Frontal cortex (tissue), 4 donors: ENCODE measurements around the gene PRKCQ. TPM values are rescaled to one million over a fixed set of nuclear protein-coding genes. Genes with fewer than 3 reads are reported as not detected.

ENCODE experiments used
- DNase-seq, 2 donors: peaks; one replicate each; pipeline ENCODE4 v3.0.0; 2012; ENCODE audit warnings: low spot score in 2 of 2
- FAIRE-seq: peaks from 2 replicates; lab custom pipeline; 2012; peaks lifted over from hg19 to GRCh38; lab: Jason Lieb, UNC
- total RNA-seq: library from RNA; depleted of rRNA; stranded (reverse); fragments of >200 nt; gene quantifications from one replicate; pipeline ENCODE4 v1.2.3, GENCODE V29; 2014
- donor health status: control.
- donor health status: control.
- donor health status: control.

PRKCQ gene
- 2.0 TPM for total RNA-seq

DNA sequence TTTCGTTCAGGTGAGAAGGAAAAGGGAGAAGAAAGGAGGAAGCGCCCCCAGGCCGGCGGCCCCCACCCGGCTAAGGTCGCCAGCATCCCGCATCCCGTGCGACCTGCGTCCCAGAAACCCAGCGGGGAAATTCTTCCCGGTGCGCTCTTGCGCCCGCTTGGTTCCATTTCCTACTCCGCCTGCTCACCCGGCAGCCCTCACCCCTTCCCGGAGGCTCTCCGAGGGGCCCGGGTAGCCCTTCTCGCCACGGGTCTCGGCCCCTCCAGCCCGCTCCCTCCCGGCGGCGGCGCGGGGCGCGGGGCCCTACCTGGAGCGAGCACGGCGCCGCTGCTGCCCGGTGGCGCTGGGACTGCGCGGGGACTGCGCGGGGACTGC lies at the start of gene PRKCQ:
Gene PRKCQ (minus strand): TSS at position 373 of the 375 bp plus-strand sequence. CDS start 65,141 bp downstream, outside the sequence.
- no peak for FAIRE-seq
- no peak for DNase-seq

DNA sequence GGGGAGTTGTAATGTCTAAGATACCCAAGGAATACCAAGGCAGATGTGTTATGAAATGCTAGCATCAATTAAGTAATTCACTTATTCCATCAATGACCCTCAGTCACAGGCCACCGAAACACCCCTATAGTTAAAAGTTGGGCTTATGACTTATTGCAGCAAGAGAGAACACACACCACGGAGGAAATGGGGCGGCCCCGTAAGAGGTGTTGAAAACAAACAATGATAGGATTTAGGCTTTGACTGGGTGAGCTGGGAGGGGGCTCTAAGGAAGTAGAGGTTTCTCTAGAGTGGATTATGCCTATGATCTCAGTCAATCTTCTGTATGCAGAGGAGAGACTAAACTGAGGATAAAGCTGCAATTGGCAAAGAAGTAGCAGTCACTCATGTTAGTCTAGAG lies 45.4 kb upstream of the PRKCQ start:
- FAIRE-seq: no peak
- no peak for DNase-seq

DNA sequence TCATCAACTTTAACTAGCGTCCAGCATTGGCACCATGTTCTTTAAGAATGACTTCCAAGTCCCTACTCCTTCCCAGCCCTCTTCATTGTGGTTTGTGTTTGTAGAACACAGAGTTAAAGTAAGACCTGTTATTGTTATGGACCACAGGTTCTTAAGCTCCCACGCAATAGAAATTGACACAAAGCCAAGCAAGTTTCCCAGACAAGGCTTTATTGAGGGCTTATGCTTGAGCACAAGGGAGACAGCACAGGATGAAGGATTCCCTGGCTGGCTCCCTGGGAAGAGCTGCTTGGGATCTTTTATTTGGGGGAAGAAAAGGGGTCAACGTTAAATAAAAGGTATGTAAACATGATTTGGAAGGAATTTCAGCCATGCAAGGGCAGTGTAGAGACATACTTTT lies 44.3 kb upstream of the PRKCQ start:
- no peak for FAIRE-seq
- no peak for DNase-seq

DNA sequence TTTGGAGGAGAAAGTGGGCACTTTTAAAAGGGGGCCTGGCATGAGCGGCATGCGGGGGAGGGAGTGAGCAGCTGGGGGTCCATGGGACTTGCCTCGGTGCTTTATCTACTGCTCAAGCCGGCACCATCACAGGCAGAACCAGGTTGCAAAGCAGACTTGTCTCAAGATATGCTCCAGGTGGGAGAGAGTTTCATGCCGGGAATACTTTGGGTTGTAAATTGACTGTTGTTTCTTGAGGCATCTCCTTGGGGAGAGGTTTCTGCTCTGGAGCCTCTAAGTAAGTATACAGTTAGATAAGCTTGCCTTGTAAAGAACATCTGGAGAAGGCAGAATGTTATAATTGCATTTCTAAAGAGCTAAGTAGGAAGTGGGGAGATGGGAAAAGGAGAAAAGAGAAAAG lies 42.8 kb upstream of the PRKCQ start:
- DNase-seq: no peak
- no peak for FAIRE-seq

DNA sequence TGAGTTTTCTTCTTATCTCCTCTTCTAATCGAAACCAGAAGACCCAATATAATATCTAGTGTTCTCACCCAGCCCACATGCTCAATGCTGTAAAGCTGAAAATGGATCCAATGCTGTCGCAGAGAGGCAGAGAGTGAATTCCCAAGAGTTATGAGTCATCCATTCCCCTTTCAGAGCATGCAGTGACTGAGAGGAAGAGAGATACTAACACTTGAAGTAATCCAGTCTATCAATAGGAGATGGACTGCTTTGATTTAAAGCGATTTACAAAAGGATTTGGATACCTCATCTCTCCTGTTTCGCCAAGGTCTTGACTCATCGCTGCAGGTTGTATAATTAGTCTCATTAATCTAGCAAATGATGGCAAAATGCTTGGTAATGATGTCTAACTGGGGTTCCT lies 41.5 kb upstream of the PRKCQ start:
- DNase-seq (peak in 1 of 2 donors; percentile 28), FAIRE-seq (no peak)

DNA sequence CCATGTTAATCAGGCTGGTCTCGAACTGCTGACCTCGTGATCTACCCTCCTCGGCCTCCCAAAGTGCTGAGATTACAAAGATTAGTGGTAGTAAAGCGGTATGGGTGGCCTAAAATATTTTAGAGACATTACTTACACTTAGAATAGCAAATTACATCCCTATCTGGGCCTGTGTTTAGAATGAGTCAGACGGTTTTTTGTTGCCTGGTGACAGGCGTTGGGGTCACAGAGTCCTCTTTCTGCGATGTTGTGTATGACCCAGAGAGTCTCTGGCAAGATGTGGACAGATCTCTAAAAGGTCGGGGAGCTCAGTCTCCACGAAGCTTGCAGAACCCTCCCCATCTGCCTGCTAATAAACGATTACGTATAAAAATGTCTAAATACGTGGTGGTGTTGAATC lies 39.6 kb upstream of the PRKCQ start:
- FAIRE-seq (no peak), DNase-seq (no peak)

DNA sequence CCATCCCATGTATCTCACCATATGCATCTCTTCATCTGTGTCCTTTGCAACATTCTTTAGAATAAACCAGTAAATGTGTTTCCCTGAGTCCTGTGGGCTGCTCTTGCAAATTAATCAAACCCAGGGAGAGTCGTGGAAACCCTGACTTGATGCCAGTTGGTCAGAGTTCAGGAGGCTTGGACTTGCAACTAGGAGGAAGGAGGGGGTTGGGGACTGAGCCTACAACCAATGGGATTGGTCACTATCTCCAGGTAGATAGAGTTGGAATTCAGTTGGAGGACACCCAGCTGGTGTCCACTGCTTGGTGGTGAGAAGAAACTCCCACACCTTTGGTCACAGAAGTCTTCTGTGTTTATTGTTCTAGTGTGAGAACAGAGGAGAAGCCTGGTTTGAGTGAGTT lies 38.3 kb upstream of the PRKCQ start:
- FAIRE-seq (no peak), DNase-seq (no peak)

DNA sequence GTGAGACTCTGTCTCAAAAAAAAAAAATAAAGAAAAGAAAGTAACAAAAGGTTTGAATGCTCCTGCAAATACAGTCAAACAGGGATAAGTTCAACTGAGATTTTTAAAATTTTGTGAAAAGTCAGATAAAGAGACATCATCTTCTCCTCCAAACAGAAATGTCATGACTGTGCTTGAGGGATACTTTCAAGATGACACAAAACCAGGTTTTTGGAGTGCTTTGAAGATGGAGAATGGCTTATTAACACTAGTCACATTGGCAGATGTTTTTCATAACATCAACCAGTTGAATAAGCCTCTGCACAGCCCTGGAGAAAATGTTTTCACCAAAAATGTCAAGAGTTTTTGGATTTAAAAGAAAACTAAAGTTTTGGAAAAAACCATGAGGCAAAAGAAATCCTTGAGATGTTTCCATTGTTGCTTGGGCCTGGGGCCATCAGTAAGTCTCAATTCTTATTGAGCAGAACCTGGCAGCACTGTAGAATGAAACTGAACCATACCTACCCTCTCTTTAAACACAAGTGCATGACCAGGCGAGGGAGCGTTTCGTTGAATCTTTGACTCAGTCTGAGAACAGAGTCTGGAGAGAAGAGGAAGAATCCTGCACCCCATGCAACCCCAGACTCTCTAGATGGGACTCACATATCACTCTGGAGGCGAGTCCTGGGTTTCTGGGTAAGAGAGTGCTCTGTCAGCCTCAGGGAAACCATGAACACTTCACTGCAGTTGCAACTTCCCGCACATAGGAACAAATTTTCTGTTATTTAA lies 37.4 kb upstream of the PRKCQ start:
- DNase-seq (no peak), FAIRE-seq (no peak)

DNA sequence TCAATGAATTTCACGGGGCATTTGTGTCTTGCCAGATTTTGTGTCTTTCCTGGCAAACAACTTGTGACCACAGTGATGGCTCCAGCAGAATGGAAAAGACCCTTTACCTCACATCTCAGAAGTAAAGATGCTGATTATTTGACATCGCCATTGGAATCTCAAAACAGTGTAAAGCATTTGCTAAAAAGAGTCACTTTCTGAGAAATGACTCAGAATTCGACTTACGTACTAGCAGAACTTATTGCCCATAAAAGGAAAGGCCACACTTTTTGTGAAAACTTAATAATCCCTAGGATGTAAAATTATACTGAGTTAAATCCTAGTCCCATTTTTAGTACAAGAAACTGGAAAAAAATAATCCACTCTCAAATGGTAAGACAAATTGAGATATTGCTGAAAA lies 35.9 kb upstream of the PRKCQ start:
- DNase-seq: no peak
- FAIRE-seq: no peak

DNA sequence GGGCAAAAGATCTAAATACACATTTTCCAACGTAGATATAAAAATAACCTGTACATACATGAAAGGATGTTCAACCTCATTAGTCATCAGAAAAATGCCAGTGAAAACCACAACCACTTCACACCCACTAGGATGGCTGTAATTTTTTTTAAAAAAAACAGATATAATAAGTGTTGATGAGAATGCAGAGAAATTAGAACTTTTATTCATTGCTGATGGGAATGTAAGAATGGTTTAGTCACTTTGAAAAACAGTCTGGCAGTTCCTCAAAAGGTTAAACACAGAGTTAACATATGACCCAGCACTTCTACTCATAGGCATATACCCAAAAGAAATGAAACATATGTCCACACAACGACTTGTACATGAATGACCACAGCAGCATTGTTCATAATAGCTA lies 32.3 kb upstream of the PRKCQ start:
- DNase-seq: no peak
- FAIRE-seq: no peak

DNA sequence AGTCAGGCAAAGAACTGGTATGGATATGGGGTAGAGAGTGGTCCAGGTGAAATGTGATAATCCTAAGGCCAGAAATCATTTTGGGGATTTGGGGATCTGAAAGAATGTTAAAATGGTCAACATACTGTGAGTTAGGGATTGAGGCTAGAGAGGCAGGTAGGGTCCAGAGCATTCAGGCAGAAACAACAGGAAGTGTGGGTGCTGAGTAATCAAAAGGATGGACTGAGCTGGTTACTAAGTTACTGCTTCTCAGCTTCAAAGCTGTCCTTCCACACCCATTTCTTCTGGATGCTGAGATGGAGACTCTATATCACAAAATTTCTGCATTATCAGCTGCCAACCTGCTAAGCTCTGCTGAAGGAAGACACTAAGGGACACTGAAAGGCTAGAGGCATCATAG lies 30.6 kb upstream of the PRKCQ start:
- no peak for DNase-seq
- no peak for FAIRE-seq

DNA sequence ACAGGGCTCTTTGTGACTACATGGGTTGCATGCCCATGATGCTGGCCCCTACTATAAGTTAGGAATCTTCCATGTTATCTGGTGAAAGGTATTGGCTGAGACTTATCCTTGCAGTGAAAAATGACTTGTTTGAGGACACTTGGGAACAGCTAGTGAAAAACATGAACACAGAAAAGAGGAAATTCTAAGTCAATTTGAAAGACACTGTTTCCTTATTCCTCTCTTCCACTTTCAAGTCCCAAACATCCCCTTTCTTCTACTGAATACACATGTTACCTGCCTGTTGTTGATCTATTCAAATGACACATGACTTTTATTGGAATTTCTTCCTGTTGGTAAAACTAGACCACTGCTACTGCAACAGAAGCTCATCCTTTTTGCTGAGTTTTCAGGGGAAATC lies 29.5 kb upstream of the PRKCQ start:
- DNase-seq: no peak
- no peak for FAIRE-seq

DNA sequence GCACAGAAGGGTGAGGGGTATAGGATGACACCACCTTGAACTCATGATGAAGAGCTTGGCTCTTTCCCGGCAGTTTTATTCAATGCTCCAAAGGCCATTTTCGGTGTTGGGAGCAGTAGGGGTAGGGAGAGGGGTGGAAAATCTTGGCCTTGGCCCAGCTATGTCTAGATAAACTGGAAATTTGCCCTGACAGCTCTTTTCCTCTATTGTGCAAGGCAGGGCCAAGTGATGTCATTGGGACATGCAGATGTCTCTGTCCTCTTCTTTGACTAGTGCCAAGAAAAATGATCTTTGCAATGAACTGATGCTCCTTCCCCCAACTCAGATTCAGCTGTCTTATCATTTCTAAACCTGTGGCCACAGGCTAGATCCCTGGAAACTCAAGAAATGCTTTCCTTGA lies 27.7 kb upstream of the PRKCQ start:
- DNase-seq: peak in 1 of 2 donors; percentile 16
- no peak for FAIRE-seq

DNA sequence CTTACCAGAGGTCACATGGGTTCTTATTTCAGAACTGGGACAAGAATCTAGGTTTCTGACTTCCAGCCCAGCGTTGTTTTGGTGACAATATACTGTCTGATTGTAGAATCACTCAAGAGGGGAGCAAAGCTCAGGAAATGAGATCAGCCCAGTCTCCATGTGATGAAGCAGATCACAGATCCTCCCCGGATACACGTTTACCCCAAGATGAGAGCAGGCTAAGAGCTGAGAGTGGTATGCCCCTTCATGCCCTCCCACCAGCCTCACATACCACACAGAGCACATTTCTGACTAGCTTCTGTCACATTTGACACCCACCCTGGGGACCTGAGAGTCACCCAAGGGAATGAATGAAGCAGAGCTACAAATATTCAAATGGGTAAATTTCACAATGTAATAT lies 27.1 kb upstream of the PRKCQ start:
- no peak for FAIRE-seq
- DNase-seq: no peak

DNA sequence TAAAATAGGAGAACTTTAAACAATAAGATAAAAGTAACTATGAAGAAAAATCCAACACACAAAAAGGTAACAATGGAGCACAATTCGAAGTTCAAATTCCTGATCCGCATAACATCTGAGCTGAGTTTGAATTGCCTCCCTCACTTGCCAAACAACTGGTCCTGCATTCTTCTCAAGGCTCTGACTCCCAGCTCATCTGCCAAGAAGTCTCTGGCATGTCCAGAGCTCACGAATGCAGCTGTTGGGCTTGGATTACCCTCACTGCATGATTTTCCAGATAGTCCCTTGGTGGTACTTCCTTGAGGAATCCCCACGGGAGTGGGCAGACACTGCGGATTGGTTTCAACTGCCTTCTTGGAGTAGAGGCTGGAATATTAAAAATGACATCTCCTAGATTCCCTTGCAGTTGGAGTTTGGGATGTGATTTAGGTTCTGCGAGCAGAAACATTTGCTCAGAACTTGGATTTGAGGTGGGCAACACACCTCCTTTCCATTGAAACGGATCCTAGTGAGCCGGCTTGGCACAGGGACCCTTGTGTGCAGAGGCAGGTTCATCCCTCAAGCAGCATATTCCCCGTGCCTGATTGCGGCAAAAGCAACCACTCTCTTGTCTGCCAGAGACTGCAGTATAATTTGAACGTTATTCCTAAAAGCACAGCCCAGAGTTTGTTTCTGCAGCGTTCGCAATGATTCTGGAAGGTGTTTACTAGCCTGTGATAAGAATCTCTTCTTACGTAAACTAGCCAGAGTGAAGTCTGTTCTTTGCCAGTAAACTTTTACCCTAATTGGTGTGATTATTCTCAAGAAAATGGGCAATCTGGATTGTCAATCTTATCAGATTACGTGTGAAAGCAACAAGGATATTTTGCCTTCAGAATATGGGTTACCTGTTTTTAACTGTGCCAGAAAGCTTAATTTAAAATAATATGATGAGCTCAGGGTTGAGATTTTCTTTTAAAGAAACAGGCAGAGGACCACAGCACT lies 23.4 kb upstream of the PRKCQ start:
- FAIRE-seq (no peak), DNase-seq (no peak)

DNA sequence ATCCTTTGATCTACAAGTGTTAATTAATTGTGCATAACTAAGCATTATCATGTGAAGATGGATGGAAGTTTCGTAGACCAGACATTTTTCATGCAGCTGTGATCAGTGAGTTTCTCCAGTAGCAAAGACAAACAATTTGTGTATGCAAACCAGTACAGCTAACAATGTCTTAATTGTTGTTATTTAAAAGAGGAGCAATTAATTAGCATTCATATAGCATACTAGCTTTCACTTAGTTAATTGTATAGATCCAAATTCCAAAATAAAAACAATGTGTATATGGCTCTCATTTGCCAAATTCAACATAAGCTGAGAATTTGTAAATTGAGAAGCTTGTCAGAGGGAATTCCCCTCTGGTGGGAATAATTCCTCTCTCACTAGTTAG lies 22.6 kb upstream of the PRKCQ start:
- peak; percentile 65 for FAIRE-seq
- DNase-seq: no peak

DNA sequence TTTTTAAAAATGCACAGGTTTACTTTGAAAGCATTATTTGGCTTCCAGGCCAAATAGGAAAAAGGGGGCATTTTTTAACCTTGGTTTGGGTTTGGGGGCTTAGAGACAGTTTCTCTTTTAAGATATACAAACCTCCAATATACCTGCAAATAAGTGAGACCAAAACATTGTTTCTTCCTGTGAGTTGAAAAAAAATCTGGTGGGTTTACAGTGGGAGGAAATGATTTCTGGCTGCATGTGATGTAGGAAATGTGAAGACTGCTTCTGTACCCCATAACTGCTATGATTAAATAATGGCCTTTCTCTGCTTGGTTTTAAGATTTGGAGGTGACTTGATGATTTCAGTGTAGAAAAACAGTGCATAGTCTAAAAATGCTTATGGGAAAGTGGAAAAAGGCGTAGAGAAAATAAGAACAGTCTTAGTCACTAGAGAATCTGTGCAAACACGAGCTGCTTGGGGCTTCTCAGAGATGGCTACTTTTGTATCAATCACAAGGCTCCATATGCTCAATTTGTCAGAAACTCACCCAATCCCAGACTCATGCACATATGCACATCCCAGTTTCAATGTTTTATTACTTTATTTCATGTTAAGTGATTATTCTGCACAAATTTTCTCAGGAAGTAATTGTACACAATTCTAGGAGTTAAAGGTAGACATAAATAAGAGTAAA lies 22.1 kb upstream of the PRKCQ start:
- FAIRE-seq: no peak
- no peak for DNase-seq

DNA sequence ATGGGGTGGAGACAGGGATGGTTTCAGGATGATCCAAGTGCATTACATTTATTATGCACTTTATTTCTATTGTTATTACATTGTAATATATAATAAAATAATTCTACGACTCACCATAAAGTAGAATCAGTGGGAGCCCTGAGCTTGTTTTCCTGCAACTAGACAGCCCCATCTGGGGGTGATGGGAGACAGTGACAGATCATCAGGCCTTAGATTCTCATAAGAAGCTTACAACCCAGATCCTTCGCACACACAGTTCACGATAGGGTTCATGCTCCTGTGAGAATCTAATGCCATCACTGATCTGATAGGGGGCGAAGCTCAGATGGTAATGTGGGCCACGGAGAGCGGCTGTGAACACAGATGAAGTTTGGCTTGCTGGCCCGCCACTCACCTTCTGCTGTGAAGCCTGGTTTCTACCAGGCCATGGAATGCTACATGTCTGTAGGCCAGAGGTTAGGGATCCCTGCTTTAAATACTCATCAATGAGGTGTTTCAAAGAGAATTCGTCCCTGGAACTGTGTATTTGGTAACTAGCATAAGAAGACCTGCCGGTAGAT lies 21.2 kb upstream of the PRKCQ start:
- no peak for FAIRE-seq
- DNase-seq: no peak

DNA sequence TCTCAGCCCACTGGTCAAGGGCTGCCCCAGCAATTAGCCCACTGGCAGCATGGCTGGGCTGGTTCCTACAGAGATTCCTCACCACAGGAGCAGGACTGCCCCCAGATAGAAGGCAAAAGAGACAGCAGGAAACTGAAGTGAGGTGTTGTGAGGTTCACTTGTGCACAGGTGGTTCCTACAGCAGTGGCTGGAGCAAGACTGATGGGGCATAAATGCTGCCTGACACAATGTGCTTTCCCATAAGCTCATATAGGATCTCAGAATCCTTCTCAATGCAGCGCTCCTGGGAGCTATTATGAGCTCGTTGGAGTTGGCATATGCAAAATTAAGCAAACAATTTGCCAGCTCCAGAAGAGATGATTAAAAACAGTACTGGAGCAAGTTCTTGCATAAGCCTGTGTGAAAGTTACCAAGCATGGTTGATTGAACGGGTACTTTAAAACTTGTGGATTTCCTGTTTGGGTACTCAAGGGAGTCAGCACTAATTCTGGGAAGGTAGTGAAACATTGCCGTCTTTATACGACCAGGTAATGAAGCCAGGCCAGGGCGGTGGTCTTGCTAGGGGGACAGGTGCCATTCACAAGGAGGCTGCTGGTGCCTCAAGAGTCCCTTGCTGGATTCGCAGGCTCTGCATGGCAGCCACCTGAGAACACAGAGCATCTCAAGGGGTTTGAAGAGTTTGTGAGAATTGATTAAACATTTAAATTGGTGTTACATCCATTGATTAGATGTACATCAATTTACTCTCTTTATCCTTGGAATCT lies 20.3 kb upstream of the PRKCQ start:
- FAIRE-seq (no peak), DNase-seq (no peak)

DNA sequence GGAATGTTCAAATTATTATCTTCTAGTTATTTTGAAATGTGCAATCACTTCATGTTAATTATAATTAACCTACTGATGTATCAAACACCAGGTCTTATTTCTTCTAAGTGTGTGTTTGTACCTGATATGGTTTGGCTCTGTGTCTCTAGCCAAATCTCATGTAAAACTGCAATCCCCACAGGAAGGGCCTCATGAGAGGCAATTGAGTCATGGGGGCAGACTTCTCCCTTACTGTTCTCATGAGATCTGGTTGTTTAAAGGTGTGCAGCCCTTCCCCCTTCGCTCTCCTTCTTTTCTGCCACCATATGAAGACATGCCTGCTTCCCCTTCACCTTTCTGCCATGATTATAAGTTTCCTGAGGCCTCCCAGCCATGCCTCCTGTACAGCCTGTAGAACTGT lies 18.6 kb upstream of the PRKCQ start:
- FAIRE-seq: no peak
- DNase-seq: no peak
